Measurements from ENCODE around the gene LIPT2.
"Not testable (repeated sequence)": the region's sequence is repeated elsewhere in the genome, so short reads cannot be mapped to it uniquely, and the experiment has no call there.

The LIPT2 gene

GRCh38 chr11:74492974-74493790 lies at the start of gene LIPT2:
TSS of gene LIPT2 (minus strand) at chr11:74493724. CDS start at chr11:74493703, 21 bp downstream.
- no peak for TF ChIP-seq CTCF (IDR thresholded peaks at IDR 0.05; ENCODE audit: low read depth, low read length, missing control alignments)
- DNase-seq (ENCODE audit: extremely low read depth, low read depth): peak; percentile 77
- H3K4me3 ChIP-seq (replicated peaks; ENCODE audit: low read depth, low read length): peak within 1 kb of the TSS; percentile 66

- no peak overlapping the region for H3K4me3 ChIP-seq (replicated peaks; ENCODE audit: low read depth, low read length)
- TF ChIP-seq CTCF (IDR thresholded peaks at IDR 0.05; ENCODE audit: low read depth, low read length, missing control alignments): no peak
- no peak for DNase-seq (ENCODE audit: extremely low read depth, low read depth)
Measured at GRCh38 chr11:74541466-74541865, 47.9 kb upstream of the LIPT2 start.

DNA sequence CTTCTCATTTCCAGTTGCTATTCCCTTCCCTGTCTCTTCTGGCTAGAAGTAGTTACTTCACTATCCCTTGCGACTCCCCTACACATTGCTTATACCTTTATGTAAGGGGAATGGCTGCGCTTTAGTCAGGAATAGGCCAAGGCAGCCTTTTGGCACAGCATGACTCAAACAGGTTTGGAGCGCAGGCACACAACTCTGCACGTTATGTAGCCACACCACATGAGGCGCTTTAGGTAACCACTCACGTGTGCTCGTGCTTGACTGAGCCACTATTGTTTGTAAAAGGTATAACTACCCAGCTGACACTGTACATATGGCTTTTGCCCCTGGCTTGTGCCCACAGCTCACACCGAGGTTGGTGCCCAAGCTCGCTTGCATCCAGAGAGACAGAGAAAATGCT lies 46.7 kb upstream of the LIPT2 start:
- TF ChIP-seq CTCF (IDR thresholded peaks at IDR 0.05; ENCODE audit: low read depth, low read length, missing control alignments): no peak
- no peak overlapping the region for H3K4me3 ChIP-seq (replicated peaks; ENCODE audit: low read depth, low read length)
- DNase-seq (ENCODE audit: extremely low read depth, low read depth): no peak

DNA sequence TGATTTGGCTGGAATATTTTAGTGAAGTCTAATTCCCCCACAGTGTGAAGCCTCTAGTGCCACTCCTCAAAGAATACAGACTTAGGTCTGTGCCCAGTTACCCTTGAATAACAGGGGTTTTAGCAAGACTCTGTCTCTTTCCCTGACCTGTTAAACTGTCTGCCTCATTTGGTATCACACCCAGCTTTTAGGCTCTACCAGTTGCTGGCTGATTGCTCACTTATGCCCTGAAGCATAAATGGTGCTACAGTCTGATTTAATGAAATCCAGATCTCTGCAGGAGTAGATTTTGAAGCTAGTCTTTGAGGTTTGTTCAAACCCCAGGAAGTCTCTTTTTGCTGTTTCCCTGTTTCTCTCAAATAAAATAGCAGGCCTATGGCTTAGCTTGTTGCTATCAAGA lies 45.2 kb upstream of the LIPT2 start:
- peak; percentile 9 for DNase-seq (ENCODE audit: extremely low read depth, low read depth)
- TF ChIP-seq CTCF (IDR thresholded peaks at IDR 0.05; ENCODE audit: low read depth, low read length, missing control alignments): no peak
- no peak overlapping the region for H3K4me3 ChIP-seq (replicated peaks; ENCODE audit: low read depth, low read length)

GRCh38 chr11:74535371-74536160 lies 42.0 kb upstream of the LIPT2 start:
- DNase-seq (ENCODE audit: extremely low read depth, low read depth): no peak
- no peak overlapping the region for H3K4me3 ChIP-seq (replicated peaks; ENCODE audit: low read depth, low read length)

DNA sequence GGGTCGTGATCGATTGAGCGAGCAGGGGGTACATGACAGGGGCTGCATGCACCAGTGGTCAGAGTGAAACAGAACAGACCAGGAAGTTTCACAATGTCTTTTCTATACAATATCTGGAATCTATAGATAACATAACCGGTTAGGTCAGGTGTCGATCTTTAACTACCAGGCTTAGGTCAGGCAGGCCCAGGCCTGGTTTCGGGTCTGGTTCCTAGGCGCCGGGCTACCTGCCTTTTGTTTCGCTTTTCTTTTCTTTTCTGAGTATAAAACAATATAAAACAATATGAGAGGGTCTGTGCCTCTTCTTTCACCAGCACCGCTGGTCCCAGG lies 41.4 kb upstream of the LIPT2 start:
- DNase-seq (ENCODE audit: extremely low read depth, low read depth); H3K4me3 ChIP-seq (replicated peaks; ENCODE audit: low read depth, low read length): not testable (repeated sequence)

More at GRCh38 chr11:74535371-74536160, 42.0 kb upstream of the LIPT2 start:
- TF ChIP-seq CTCF (IDR thresholded peaks at IDR 0.05; ENCODE audit: low read depth, low read length, missing control alignments): no peak

DNA sequence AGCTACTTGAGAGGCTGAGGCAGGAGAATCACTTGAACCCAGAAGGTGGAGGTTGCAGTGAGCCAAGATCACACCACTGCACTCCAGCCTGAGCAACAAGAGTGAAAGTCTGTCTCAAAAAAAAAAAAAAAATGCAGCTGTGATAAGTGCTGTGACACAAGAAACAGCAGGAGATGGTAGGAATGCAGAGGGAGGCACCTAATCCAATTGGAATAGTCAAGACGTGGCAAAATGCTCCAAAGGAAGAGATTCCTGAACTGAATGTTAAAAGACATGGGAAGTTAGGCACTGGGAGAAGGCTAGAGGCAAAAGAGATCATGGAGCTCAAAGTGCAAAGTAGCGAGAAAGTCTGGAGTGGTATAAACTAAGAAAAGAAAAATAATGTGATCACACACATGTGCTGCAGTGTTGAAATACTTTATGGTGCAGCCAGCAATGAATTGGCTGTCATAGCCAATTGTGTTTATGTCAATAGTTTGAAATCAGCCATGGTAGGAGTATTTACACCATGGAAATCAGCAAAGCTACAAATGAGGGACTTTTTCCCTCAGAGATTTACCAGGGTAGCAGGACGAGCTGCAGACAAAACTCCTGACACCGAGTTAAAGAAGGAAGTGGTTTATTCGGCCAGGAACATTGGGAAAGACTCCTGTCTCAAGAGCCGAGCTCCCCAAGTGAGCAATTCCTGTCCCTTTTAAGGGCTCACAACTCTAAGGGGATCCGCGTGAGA lies 40.9 kb upstream of the LIPT2 start:
- no peak for DNase-seq (ENCODE audit: extremely low read depth, low read depth)
- no peak for TF ChIP-seq CTCF (IDR thresholded peaks at IDR 0.05; ENCODE audit: low read depth, low read length, missing control alignments)
- no peak overlapping the region for H3K4me3 ChIP-seq (replicated peaks; ENCODE audit: low read depth, low read length)
